Measurements from ENCODE around the gene CAMKK1.

- TF ChIP-seq SMAD3 (CRISPR knock-in tag; IDR thresholded peaks at IDR 0.05; ENCODE audit: borderline replicate concordance) = no peak
- TF ChIP-seq CTCF (IDR thresholded peaks at IDR 0.05) = no peak
- TF ChIP-seq MYBL2 (CRISPR knock-in tag; IDR thresholded peaks at IDR 0.05) = no peak
- no peak for TF ChIP-seq MAX (CRISPR knock-in tag; IDR thresholded peaks at IDR 0.05)
- no peak for TF ChIP-seq ZNF121 (CRISPR knock-in tag; IDR thresholded peaks at IDR 0.05)
- no peak for TF ChIP-seq NR2C2 (CRISPR knock-in tag; IDR thresholded peaks at IDR 0.05)
- TF ChIP-seq SP1 (CRISPR knock-in tag; conservative IDR thresholded peaks at IDR 0.05) = no peak
Measured at GRCh38 chr17:3915581-3915994, 22.7 kb upstream of the CAMKK1 start.
